Prostate gland (tissue), 2 donors: ENCODE data around the gene FAM168A.

Experiments
- POLR2A ChIP-seq: fragments of 450-650 bp; IDR thresholded peaks from one replicate; pipeline ENCODE4 v1.6.1; 2016; ENCODE audit warnings: antibody characterized with exemption, mild to moderate bottlenecking
- POLR2AphosphoS5 ChIP-seq: sonication (generic); formaldehyde crosslinking; IDR thresholded peaks from one replicate; pipeline ENCODE4 v1.6.1; 2017; ENCODE audit warnings: antibody characterized with exemption
- TF ChIP-seq, protein P1 (sequence below), 4 experiments: fragments of 200-600 bp in 2 of 4; fragments of 450-650 bp in 2 of 4; sonication (generic) in 2 of 4; IDR thresholded peaks; 1 replicate in 3 of 4; 2 replicates in 1 of 4; pipeline ENCODE4 v1.5.1; 2016 to 2019; ENCODE audit warnings: antibody characterized with exemption in 4 of 4, mild to moderate bottlenecking in 2 of 4, moderate library complexity in 2 of 4

DNA sequence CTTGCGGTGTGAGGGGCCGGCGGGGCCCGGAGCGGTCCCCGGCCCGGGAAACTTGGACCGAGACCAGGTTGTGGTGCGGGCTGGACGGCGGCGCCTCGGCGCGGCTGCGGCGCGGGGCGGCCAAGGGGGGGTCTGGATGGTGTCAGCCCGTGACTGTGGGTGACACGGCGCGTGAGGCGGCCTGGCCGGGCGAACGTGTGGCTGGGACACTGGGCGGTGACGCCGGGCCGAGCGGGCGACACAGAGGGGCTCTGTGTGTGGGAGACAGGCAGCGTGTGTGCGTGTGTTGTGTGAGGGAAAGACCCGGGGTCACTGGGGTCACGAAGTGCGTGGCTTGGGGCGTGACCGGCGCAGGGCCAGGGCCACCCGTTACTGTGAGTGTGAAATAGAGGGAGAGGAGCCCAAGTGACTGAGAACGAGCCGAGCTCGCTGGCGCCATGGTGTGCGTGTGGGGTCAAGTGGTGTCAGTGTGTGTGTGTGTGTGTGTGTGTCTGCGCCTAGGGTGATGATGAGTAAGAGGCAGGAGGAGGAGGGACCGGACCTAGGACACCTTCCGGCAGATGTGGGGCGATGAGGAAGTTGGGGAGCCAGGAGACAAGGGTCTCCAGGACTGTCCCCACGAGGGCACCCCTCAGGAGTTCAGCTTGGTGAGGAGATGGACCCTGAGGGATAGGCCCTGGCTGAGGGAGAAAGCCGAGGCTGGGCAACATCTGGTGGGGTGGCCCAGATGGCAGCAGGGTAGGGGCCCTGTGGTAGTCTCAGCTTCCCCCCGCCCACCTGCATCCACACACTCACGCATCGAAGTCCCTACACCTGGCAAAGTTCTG is 220.9 kb downstream of the FAM168A start:
- TF ChIP-seq, protein P1, sequence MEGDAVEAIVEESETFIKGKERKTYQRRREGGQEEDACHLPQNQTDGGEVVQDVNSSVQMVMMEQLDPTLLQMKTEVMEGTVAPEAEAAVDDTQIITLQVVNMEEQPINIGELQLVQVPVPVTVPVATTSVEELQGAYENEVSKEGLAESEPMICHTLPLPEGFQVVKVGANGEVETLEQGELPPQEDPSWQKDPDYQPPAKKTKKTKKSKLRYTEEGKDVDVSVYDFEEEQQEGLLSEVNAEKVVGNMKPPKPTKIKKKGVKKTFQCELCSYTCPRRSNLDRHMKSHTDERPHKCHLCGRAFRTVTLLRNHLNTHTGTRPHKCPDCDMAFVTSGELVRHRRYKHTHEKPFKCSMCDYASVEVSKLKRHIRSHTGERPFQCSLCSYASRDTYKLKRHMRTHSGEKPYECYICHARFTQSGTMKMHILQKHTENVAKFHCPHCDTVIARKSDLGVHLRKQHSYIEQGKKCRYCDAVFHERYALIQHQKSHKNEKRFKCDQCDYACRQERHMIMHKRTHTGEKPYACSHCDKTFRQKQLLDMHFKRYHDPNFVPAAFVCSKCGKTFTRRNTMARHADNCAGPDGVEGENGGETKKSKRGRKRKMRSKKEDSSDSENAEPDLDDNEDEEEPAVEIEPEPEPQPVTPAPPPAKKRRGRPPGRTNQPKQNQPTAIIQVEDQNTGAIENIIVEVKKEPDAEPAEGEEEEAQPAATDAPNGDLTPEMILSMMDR (IDR thresholded peaks at IDR 0.05) = no peak
- peak; percentile 26 for TF ChIP-seq POLR2A
- TF ChIP-seq POLR2AphosphoS5 = no peak
